ENCODE data around the gene KAT6B.

The KAT6B gene

GRCh38 chr10:74953214-74953613 lies 126.8 kb downstream of the KAT6B start:
- no peak for DNase-seq (ENCODE audit: low read depth in 2 of 2)

- DNase-seq (ENCODE audit: low read depth in 2 of 2), result no peak
Observed at GRCh38 chr10:74955796-74956195, 129.4 kb downstream of the KAT6B start.

DNA sequence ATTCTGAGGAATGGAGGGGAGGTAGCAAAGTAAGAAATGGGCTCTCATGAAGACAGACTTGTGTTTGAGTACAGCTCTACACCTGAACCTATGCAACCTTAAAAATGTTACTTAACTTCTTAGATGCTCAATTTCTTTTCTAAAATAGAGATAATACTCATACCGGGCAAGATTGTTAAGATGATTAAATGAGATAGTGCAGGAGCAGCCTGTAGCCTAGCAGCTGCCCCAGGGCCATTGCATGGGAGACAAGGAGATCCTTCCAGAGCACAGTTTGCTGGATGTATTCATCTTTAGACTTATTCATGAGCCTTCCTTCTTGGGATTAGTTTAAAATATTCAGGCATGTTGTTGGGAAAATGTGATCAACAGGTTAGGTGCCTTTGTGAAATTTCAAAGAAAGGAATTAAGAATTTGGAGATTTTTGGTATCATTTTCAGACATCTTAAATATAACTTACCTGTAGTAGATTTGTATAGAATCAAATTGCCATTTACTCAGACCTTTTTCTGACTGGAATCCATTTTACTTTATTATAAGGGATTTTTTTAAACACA lies 130.2 kb downstream of the KAT6B start:
- DNase-seq (ENCODE audit: low read depth in 2 of 2), result no peak

GRCh38 chr10:74957285-74957961 lies 131.0 kb downstream of the KAT6B start:
- no peak for DNase-seq (ENCODE audit: low read depth in 2 of 2)

DNA sequence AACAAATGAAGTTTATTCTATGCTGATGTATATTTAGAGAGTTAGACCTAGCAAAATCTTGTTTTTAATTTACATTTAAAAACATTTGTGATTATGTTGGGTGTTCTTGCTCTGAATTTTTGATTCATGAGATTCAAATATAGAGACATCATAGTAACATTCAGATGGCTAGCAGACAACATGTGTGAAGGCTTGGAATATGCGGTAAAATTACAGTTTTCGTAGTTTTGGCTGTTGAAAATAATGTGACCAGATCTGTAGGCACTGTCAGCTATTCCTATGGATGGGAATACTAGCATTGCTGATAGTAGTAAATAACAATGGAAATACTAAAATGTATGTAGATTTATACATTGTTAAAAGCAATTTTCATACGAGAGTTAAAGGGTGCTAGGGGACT lies 131.9 kb downstream of the KAT6B start:
- no peak for DNase-seq (ENCODE audit: low read depth in 2 of 2)

DNA sequence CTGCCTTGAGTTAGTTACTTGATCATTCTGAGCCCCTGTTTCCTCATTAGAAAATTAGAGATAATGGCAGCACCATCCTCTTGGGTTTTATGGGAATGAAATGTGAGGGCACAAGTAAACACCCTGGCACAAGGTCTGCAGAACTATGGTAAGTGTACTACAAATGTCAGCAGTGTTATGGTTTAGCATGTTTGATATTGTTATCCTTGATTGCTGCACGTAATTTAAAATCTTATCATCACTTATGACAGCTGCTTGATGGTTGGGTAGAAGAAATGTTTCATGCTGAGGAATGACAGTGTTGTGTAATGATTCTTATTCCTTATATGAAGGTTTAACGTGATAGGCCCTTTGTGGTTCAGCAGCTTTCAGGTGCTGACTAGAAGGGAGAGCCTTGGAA lies 134.3 kb downstream of the KAT6B start:
- no peak for DNase-seq (ENCODE audit: low read depth in 2 of 2)

- DNase-seq (ENCODE audit: low read depth in 2 of 2), result no peak
Observed at GRCh38 chr10:74962517-74962916, 136.1 kb downstream of the KAT6B start.

DNA sequence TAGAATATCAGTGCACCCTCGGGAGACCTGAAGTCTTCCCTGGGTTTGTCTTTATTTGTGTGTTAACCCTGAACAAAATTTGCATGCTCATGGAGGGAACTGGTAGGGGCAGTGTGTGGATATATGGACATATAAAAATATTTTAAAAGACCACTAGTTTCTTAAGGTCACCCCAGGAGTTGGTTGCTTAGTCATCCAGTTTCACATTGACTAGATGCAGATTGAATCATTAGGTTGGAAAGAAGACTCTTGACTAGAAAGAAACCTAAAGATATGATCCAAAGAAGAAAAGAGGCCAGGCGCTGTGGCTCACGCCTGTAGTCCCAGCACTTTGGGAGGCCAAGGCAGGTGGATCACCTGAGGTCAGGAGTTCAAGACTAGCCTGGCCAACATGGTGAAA lies 137.1 kb downstream of the KAT6B start:
- DNase-seq (ENCODE audit: low read depth in 2 of 2), result no peak

DNA sequence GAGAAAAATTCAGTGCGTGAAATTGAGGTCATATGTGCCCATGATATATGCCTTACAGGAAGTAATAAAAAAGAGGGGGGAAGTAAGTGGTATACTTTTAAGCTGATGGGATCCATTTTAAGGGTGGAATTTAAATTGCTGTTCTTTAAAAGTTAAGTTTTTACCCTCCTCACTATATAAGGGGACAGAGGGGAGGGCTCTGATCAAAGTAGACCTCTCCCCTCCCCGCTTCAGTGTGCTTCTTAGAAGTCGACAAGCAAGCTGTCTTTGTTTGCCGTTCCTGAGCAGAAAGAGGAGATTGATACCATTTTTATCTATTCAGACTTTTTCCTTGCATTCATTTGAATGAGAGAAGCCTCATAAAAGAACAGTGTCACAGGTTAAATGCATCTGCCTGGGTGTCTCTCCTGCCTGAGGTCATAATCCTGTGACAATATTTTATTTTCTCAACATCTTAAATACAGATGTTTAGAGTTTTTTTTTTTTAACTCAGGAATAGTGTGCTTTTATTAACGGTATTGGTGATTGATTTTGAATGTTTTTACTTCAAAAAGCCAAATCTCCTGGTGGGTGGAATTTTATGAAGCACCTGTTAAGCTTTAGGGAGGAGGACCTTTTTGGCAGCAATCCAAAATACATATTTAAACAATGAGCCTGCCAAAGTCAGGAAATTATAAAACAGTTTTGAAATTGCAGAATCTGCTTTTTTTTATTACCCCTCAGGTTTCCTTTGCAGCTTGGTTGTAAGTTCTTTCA lies 141.7 kb downstream of the KAT6B start:
- DNase-seq (ENCODE audit: low read depth in 2 of 2), result no peak

GRCh38 chr10:74968667-74969061 lies 142.3 kb downstream of the KAT6B start:
- no peak for DNase-seq (ENCODE audit: low read depth in 2 of 2)

- DNase-seq (ENCODE audit: low read depth in 2 of 2), result no peak
Observed at GRCh38 chr10:74969093-74969492, 142.7 kb downstream of the KAT6B start.

DNA sequence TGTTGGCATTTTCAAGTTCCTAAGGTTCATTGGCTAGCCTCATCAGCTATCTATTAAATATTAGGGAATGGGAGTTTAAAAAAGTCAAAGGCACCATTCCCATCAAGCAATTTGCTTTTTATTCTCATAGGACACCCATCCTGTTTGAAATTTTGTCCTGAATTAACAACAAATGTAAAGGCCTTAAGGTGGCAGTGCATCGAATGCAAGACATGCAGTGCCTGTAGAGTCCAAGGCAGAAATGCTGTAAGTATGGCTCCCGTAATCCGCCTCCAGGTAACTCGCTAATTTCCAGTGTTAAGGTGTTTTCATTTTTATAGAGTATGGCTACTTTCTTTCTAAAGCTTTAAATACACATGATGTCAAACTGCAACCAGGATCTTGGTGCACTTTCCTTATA lies 143.1 kb downstream of the KAT6B start:
- DNase-seq (ENCODE audit: low read depth in 2 of 2), result no peak

GRCh38 chr10:74973741-74974392 lies 147.5 kb downstream of the KAT6B start:
- DNase-seq (ENCODE audit: low read depth in 2 of 2), result no peak

- DNase-seq (ENCODE audit: low read depth in 2 of 2), result no peak
Observed at GRCh38 chr10:74975758-74976157, 149.4 kb downstream of the KAT6B start.

DNA sequence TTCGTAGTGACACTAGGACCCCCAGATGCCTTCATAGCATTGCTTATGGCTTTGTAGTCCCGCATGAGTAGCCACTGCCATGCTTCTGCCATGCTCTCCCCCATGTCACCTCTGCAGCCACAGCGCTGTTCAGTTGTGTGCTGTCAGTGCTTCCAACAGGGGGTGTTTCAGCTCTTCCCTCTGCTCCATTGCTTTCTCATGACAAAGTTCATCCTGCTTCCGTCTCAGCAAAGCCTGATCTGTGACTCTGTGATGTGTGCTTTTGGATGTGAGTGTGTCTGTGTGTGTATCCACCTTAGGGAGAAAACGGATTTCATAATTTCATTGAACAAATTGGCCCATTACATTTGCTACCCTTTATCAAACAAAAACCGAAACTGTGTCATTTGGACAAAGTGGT lies 150.2 kb downstream of the KAT6B start:
- DNase-seq (ENCODE audit: low read depth in 2 of 2), result no peak

GRCh38 chr10:74977072-74977471 lies 150.7 kb downstream of the KAT6B start:
- DNase-seq (ENCODE audit: low read depth in 2 of 2), result no peak

DNA sequence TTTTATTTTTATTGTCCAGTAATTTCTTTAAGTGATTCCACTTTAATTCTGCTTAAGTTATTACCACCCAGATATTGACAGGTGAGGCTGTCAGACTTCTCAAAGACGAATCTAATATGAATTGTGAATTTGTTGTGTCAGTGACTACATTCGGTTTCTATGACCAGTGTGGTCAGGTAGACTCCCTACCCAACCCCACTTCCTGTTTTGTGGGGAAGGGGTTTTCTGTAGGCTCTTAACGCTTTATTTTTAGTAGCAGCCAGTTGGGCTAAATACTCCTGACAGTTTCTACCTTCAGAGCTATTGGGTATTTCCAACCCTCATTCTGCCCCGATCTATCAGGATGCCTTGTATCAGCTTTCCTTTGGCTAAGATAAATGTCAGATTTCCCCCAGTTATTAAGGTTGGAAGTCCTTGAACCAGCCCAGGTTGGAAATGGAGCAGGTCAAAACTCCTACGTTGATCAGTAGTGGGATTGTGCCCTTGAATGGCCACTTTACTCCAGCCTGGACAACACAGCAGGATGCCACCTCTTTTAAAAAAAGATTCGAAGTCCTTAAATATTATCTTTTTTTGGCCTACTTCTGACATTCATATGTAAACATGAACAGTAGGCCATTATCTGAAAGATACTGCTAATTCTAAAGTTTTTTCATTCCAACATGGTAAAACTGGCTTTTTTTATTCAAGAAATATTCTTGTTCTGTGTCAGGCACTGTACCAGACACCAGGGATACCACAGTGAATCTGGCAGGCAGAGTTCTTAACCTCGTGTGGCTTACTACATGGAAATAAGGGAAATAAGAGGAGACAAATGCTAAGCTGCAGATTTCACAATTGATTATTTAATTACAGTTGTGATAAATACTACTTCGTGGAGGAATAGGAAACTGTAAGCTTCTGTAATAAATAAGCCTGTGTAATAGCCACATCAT lies 151.8 kb downstream of the KAT6B start:
- DNase-seq (ENCODE audit: low read depth in 2 of 2), result peak; percentile 19 to 34

DNA sequence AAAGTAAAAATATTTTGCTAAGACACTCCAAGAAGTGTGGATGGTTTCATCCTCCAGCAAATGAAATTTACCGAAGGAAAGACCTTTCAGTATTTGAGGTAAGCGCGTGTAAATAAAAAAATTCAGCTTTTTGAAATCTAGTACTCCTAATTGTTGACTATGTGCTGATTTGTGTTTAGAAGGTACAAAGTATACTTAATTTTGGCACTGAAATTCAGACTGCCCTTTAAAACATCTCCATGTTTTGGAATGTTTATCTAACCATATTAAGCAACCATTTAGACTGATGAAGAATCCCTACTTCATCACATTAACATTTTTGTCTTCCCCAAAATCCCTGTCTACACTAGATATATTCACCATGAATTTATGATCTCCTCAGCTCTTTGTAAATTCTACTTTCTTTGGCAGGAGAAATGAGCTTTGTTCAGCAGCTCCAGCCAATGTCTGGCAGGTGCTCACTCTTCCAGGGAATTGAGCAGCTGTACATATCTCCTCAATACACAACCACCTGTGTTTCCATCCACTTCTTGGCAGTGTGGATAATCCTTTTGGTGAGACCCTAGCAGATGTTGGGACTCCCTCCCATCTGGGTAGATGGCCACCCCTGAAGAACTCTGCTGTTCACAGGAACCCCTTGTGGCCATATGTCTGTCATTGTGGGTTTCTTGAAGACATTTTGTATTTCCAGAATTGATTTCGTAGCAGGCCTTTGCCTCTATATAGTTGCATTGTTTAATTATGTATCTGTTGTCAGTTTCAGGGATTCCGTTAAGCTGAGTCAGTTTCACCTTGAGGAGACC lies 155.6 kb downstream of the KAT6B start:
- no peak for DNase-seq (ENCODE audit: low read depth in 2 of 2)

DNA sequence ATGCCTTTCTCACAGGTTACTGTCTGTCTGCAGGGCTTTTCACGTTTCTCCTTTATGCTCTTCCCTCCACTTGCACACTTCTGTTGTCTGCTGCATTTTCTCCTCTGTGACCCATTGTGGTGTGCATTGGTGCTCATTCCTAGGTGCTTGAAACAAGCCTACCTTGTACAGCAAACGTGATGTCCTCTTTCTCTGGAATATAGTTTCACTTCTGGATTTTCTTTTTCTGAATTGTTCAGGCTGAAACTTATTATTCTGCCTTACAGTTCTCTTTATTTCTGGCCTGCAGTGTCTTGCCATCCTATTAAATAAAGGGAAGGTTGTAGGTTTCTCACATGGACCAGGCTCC lies 156.2 kb downstream of the KAT6B start:
- DNase-seq (ENCODE audit: low read depth in 2 of 2), result no peak

DNA sequence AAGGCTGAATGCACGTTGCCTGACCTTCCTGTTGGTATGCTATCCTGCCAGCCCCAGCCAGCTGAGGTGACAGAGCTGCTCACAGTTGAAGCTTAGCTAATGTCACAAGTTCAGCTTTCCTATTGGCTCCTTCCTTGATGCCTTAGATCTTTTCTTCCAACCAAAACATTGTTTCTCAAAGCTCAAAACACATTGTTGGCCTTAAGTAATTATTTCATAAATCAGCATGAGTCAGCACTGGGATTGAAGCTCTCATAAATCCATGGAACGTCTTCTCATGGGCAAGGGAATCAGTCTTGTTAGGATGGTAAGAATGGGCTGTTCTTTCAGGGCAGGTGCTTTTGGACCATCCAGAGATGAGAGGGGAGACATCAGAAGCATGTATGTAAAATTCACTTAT lies 157.0 kb downstream of the KAT6B start:
- DNase-seq (ENCODE audit: low read depth in 2 of 2), result no peak
